IMR-90 (cell line): Measurements from ENCODE around the gene AGO1. TPM values are rescaled to one million over a fixed set of nuclear protein-coding genes. Genes with fewer than 3 reads are reported as not detected.

Source experiments
- ATAC-seq: fragments of 200-7000 bp; cut with Tn5 transposase; 2 replicates; pipeline ENCODE4 v1.9.1; 2020; ENCODE audit warnings: low read depth, mild to moderate bottlenecking, moderate library complexity
- BruUV-seq: library from RNA; stranded (reverse); fragments of 400-500 nt; replicated peaks from 2 replicates; lab custom pipeline; 2021; lab: Mats Ljungman, UMichigan
- CTCF ChIA-PET: fragments of 300-600 bp; formaldehyde crosslinking; extraction: SDS; loops from one replicate; lab custom pipeline; 2021; ENCODE audit warnings: antibody characterized with exemption; lab: Yijun Ruan, JAX
- POLR2A ChIA-PET: fragments of 300-600 bp; sonication (Branson Sonifier 250); formaldehyde crosslinking; loops from one replicate; lab custom pipeline; 2022; ENCODE audit warnings: antibody characterized with exemption; ENCODE audit not compliant: unreplicated experiment; lab: Charles Lee
- DNase-seq: peaks from one replicate; pipeline ENCODE4 v3.0.0; 2013
- H2AFZ ChIP-seq: replicated peaks from 2 replicates; pipeline ENCODE3; 2013; ENCODE audit warnings: low read length, mild to moderate bottlenecking; ENCODE audit not compliant: poor library complexity
- H2AK5ac ChIP-seq: 2 replicates; pipeline ENCODE4 v1.6.1; 2013; ENCODE audit warnings: low read depth, low read length, inconsistent platforms
- H2AK9ac ChIP-seq: replicated peaks from 2 replicates; pipeline ENCODE3; 2013; ENCODE audit warnings: mild to moderate bottlenecking, low read depth, low read length, moderate library complexity; ENCODE audit not compliant: poor library complexity
- H2BK120ac ChIP-seq: 2 replicates; pipeline ENCODE4 v1.6.1; 2013; ENCODE audit warnings: low read depth, low read length, inconsistent platforms
- H2BK15ac ChIP-seq: 3 replicates; pipeline ENCODE4 v1.6.1; 2013; ENCODE audit warnings: low read depth, low read length, inconsistent platforms
- H2BK20ac ChIP-seq: 2 replicates; pipeline ENCODE4 v1.6.1; 2013; ENCODE audit warnings: low read depth, mild to moderate bottlenecking, inconsistent platforms, low read length, moderate library complexity
- H2BK5ac ChIP-seq: 2 replicates; pipeline ENCODE4 v1.6.1; 2013; ENCODE audit warnings: mild to moderate bottlenecking, low read depth, low read length, inconsistent platforms; ENCODE audit not compliant: poor library complexity, severe bottlenecking
- H3K14ac ChIP-seq: replicated peaks from 2 replicates; pipeline ENCODE4 v1.6.1; 2013; ENCODE audit warnings: low read depth, low read length, inconsistent platforms
- H3K18ac ChIP-seq: 2 replicates; pipeline ENCODE4 v1.6.1; 2013; ENCODE audit warnings: low read depth, low read length, control low read depth
- H3K23ac ChIP-seq: 2 replicates; pipeline ENCODE4 v1.6.1; 2013; ENCODE audit warnings: low read depth, low read length, inconsistent platforms
- H3K27ac ChIP-seq: 2 replicates; pipeline ENCODE4 v1.5.1; 2013; ENCODE audit warnings: mild to moderate bottlenecking, control low read depth, low read length; ENCODE audit not compliant: insufficient read depth
- H3K27me3 ChIP-seq: 2 replicates; pipeline ENCODE4 v1.6.1; 2013; ENCODE audit warnings: low read length; ENCODE audit not compliant: control insufficient read depth, insufficient read depth
- H3K36me3 ChIP-seq: 2 replicates; pipeline ENCODE4 v1.6.1; 2013; ENCODE audit warnings: low read length, mixed read lengths; ENCODE audit not compliant: control insufficient read depth, insufficient read depth
- H3K4ac ChIP-seq: 2 replicates; pipeline ENCODE4 v1.6.1; 2013; ENCODE audit warnings: low read depth, low read length, inconsistent platforms
- H3K4me1 ChIP-seq: 2 replicates; pipeline ENCODE4 v1.6.1; 2013; ENCODE audit warnings: low read length, mixed read lengths; ENCODE audit not compliant: control insufficient read depth, insufficient read depth
- H3K4me2 ChIP-seq: 2 replicates; pipeline ENCODE4 v1.6.1; 2013; ENCODE audit warnings: low read depth, mild to moderate bottlenecking, control low read depth, low read length, moderate library complexity
- H3K4me3 ChIP-seq: 2 replicates; pipeline ENCODE4 v1.5.1; 2013; ENCODE audit warnings: low read depth, mild to moderate bottlenecking, control low read depth, low read length, moderate library complexity; ENCODE audit not compliant: insufficient read depth
- H3K56ac ChIP-seq: 2 replicates; pipeline ENCODE4 v1.6.1; 2013; ENCODE audit warnings: low read length, inconsistent platforms; ENCODE audit not compliant: insufficient read depth; ENCODE audit errors: extremely low read depth
- H3K79me1 ChIP-seq, 2 experiments: 2 replicates each; pipeline ENCODE4 v1.6.1; 2013; ENCODE audit warnings: low read length in 2 of 2, inconsistent platforms in 1 of 2, low read depth in 1 of 2
- H3K9ac ChIP-seq: 2 replicates; pipeline ENCODE4 v1.6.1; 2013; ENCODE audit warnings: low read depth, low read length, control low read depth
- H3K9me1 ChIP-seq: 2 replicates; pipeline ENCODE4 v1.6.1; 2013; ENCODE audit warnings: low read length, inconsistent platforms; ENCODE audit not compliant: insufficient read depth
- H3K9me3 ChIP-seq: 2 replicates; pipeline ENCODE4 v1.6.1; 2013; ENCODE audit warnings: low read length; ENCODE audit not compliant: control insufficient read depth, insufficient read depth
- H4K20me1 ChIP-seq: 2 replicates; pipeline ENCODE4 v1.6.1; 2013; ENCODE audit warnings: low read length, inconsistent platforms; ENCODE audit not compliant: insufficient read depth
- H4K5ac ChIP-seq: 2 replicates; pipeline ENCODE4 v1.6.1; 2013; ENCODE audit warnings: mild to moderate bottlenecking, low read depth, low read length, control low read depth
- H4K8ac ChIP-seq, 2 experiments: 2 replicates each; pipeline ENCODE4 v1.6.1; 2013; ENCODE audit warnings: low read depth in 2 of 2, low read length in 2 of 2, control low read depth in 1 of 2, inconsistent platforms in 1 of 2
- H4K91ac ChIP-seq: 2 replicates; pipeline ENCODE4 v1.6.1; 2013; ENCODE audit warnings: low read depth, low read length, inconsistent platforms; ENCODE audit not compliant: insufficient read depth
- BHLHE40 ChIP-seq: fragments of 150-350 bp; IDR thresholded peaks from 2 replicates; pipeline ENCODE4 v1.6.1; 2016; ENCODE audit warnings: mild to moderate bottlenecking, low read depth, low read length
- CEBPB ChIP-seq: IDR thresholded peaks from 2 replicates; pipeline ENCODE4 v1.6.1; 2012; ENCODE audit warnings: low read depth, low read length, improper control_type of control experiment
- CHD1 ChIP-seq: IDR thresholded peaks from 2 replicates; pipeline ENCODE4 v1.6.1; 2012; ENCODE audit warnings: low read depth, low read length, improper control_type of control experiment
- CTCF ChIP-seq: conservative IDR thresholded peaks from 2 replicates; pipeline ENCODE4 v1.5.1; 2012; ENCODE audit warnings: mild to moderate bottlenecking, low read depth, low read length, improper control_type of control experiment
- ELK1 ChIP-seq: fragments of 150-350 bp; IDR thresholded peaks from 2 replicates; pipeline ENCODE4 v1.6.1; 2016; ENCODE audit warnings: low read depth, mild to moderate bottlenecking, low read length, moderate library complexity, borderline replicate concordance
- FOS ChIP-seq: fragments of 150-350 bp; IDR thresholded peaks from 2 replicates; pipeline ENCODE4 v1.6.1; 2016; ENCODE audit warnings: low read depth, low read length
- MAFK ChIP-seq: IDR thresholded peaks from 2 replicates; pipeline ENCODE4 v1.6.1; 2012; ENCODE audit warnings: low read depth, low read length, improper control_type of control experiment
- MAZ ChIP-seq: IDR thresholded peaks from 2 replicates; pipeline ENCODE4 v1.6.1; 2012; ENCODE audit warnings: low read depth, mild to moderate bottlenecking, low read length, improper control_type of control experiment, moderate library complexity, borderline replicate concordance
- MXI1 ChIP-seq: IDR thresholded peaks from 2 replicates; pipeline ENCODE4 v1.6.1; 2012; ENCODE audit warnings: low read depth, mild to moderate bottlenecking, low read length, moderate library complexity, borderline replicate concordance
- NFE2L2 ChIP-seq: fragments of 150-350 bp; IDR thresholded peaks from 2 replicates; pipeline ENCODE4 v1.6.1; 2016; ENCODE audit warnings: low read depth, mild to moderate bottlenecking, low read length
- POLR2A ChIP-seq: IDR thresholded peaks from 2 replicates; pipeline ENCODE4 v1.6.1; 2012; ENCODE audit warnings: mild to moderate bottlenecking, low read depth, low read length
- RAD21 ChIP-seq: IDR thresholded peaks from 2 replicates; pipeline ENCODE4 v1.6.1; 2012; ENCODE audit warnings: low read length, improper control_type of control experiment
- RCOR1 ChIP-seq: IDR thresholded peaks from 2 replicates; pipeline ENCODE4 v1.6.1; 2012; ENCODE audit warnings: mild to moderate bottlenecking, low read length, improper control_type of control experiment; ENCODE audit not compliant: insufficient replicate concordance
- RFX5 ChIP-seq: IDR thresholded peaks from 2 replicates; pipeline ENCODE4 v1.8.0; 2012; ENCODE audit warnings: low read depth, mild to moderate bottlenecking, low read length, moderate library complexity
- SMC3 ChIP-seq: fragments of 150-350 bp; IDR thresholded peaks from 2 replicates; pipeline ENCODE4 v1.6.1; 2016; ENCODE audit warnings: low read depth, mild to moderate bottlenecking, antibody characterized with exemption, low read length, moderate library complexity
- USF2 ChIP-seq: fragments of 150-350 bp; IDR thresholded peaks from 2 replicates; pipeline ENCODE4 v1.6.1; 2017; ENCODE audit warnings: mild to moderate bottlenecking, antibody characterized with exemption, low read length, low read depth
- WGBS, 2 experiments: methylation state at CpG; one replicate each; pipeline versions ENCODE4 v1.1.5 to v1.1.7; 2013; ENCODE audit warnings: missing lambda C conversion rate in 2 of 2; ENCODE audit not compliant: insufficient read length in 1 of 2; ENCODE audit errors: extremely low coverage in 2 of 2; 5-methylcytosine and 5-hydroxymethylcytosine counted together
- dilution Hi-C: fragments of 300-500 bp; cut with HindIII; formaldehyde crosslinking; loops from one replicate; pipeline ENCODE4 v1.14.3; 2018; ENCODE audit warnings: low sequenced_read_pairs; ENCODE audit not compliant: unreplicated experiment
- in situ Hi-C: fragments of 300-500 bp; cut with MboI; formaldehyde crosslinking; loops from 3 replicates; pipeline ENCODE4 v1.14.3; 2019; ENCODE audit warnings: low sequenced_read_pairs, inconsistent platforms, mixed read lengths
- intact Hi-C: fragments of 100-400 bp; cut with micrococcal nuclease; formaldehyde crosslinking; loops from 2 replicates; pipeline ENCODE4 v1.10.0; 2022
- polyA plus RNA-seq, 3 experiments: library from polyadenylated mRNA; depleted of rRNA; stranded (reverse); fragments of >200 nt; gene quantifications; 2 replicates each; pipeline ENCODE4 v1.2.3, GENCODE V29; 2012; ENCODE audit warnings: low replicate concordance in 1 of 3
- total RNA-seq: library from RNA; depleted of rRNA; stranded (reverse); fragments of >200 nt; gene quantifications from 2 replicates; pipeline ENCODE4 v1.2.3, GENCODE V29; 2012

Gene AGO1
- total and polyA plus RNA-seq, 2 of the 4 experiments (the other 2 are of a cell fraction), result 11.3 to 21.5 TPM

GRCh38 chr1:35836734-35837133 lies 46.3 kb upstream of the AGO1 start:
- CTCF ChIA-PET, result no interaction called here

More at GRCh38 chr1:35836734-35837133, 46.3 kb upstream of the AGO1 start:
- WGBS, 2 experiments, result no CpG with 5 or more reads among the region's 1 CpG
- no peak overlapping the region for H3K23ac ChIP-seq
- no peak overlapping the region for H3K27ac ChIP-seq
- H2AK9ac ChIP-seq, result no peak overlapping the region
- intact Hi-C loops (no loop called here), dilution Hi-C loops (no loop called here), in situ Hi-C loops (no loop called here)
- no peaks in the 10 kb centered on the region for H4K20me1 ChIP-seq
- no TSS peak for BruUV-seq
- H3K9me1 ChIP-seq, result no peaks in the 10 kb centered on the region
- no peak overlapping the region for H4K8ac ChIP-seq
- H3K4me1 ChIP-seq, result no peaks in the 10 kb centered on the region
- no peak overlapping the region for H3K9ac ChIP-seq
- no peak overlapping the region for H3K14ac ChIP-seq
- H3K4me2 ChIP-seq, result no peak overlapping the region
- no peaks in the 10 kb centered on the region for H3K79me1 ChIP-seq
- H2BK5ac ChIP-seq, result no peak overlapping the region
- no peak overlapping the region for H4K91ac ChIP-seq
- TF ChIP-seq USF2, result no peak
- no peak for TF ChIP-seq RCOR1
- no peak for TF ChIP-seq ELK1
- TF ChIP-seq MAZ, result no peak
- no peak for TF ChIP-seq CTCF
- no peak for TF ChIP-seq MXI1
- no peak for TF ChIP-seq POLR2A
- TF ChIP-seq CHD1, result no peak
- no peak for TF ChIP-seq FOS
- no peak for TF ChIP-seq NFE2L2
- TF ChIP-seq RAD21, result no peak
- TF ChIP-seq MAFK, result no peak
- no peak for TF ChIP-seq SMC3
- no peak for TF ChIP-seq CEBPB
- TF ChIP-seq BHLHE40, result no peak
- no peak for TF ChIP-seq RFX5
- no peaks in the 10 kb centered on the region for H3K9me3 ChIP-seq
- ATAC-seq (no peak), DNase-seq (no peak)
- peaks cover 31% of the 10 kb centered on the region for H3K36me3 ChIP-seq
- no peak overlapping the region for H2AK5ac ChIP-seq
- no peaks in the 10 kb centered on the region for H3K27me3 ChIP-seq
- no peak overlapping the region for H3K4me3 ChIP-seq
- POLR2A ChIA-PET, result no interaction called here
- no peak overlapping the region for H2BK120ac ChIP-seq
- H4K5ac ChIP-seq, result no peak overlapping the region
- no peak overlapping the region for H3K18ac ChIP-seq
- no peak overlapping the region for H3K56ac ChIP-seq
- no peak overlapping the region for H3K4ac ChIP-seq
- no peak overlapping the region for H2AFZ ChIP-seq
- no peak overlapping the region for H2BK15ac ChIP-seq
- H2BK20ac ChIP-seq, result no peak overlapping the region
